ENCODE data around the gene C11orf71. TPM values are rescaled to one million over a fixed set of nuclear protein-coding genes. Genes with fewer than 3 reads are reported as not detected.

C11orf71 gene
- total RNA-seq, 1 experiment from 2014 or later, result 2.0 TPM

DNA sequence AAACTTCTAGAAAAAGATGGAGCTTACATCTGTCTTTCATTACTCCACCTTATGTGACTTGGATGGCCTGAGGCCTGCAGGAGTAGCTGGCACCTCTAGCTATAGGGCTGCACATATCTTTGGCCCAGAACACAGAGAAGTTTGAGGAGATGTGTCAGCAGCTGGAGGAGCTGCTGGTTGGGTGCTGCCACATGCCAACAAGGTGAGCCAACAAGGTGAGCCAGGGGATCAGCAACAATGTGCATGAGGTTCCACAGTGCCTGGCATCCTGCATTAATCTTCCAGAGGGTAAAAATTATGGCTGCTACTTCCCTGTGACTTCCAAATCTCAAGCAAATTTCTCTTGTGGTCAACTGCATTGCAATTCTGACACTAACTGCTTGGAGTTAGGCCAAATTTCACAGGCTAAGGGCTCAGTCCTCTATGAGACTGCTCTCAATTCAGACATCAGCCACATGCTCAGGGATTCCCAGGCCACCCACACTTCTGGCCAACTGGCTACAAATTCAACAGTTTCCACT is 16.2 kb upstream of the C11orf71 start:
- Histone ChIP-seq H3K27me3 (no peaks in the 10 kb centered on the region), H3K9me3 (no peaks in the 10 kb centered on the region), H3K36me3 (peaks cover 8% of the 10 kb centered on the region), H3K4me3 (no peak overlapping the region)
- DNase-seq, result no peak

DNA sequence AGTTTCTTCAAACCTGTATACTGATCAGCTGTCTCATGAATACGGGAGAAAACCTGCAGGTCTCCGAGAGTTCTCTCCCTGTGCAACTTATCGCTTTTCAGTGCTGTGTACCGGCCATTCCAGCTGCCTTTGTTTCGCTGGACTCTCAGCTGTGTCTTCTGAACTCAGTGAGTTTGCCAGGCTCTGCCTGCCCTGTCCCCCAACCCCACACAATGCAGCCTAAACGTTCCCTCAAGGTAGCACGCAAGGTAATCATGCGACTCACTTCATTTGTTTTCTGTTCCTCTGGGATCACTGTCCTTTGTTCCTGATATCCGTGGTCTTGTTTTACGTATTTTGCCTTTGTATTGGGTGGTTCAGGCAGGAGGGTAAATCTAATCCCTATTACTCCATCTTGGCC is 13.6 kb upstream of the C11orf71 start:
- H3K4me3 ChIP-seq, result no peak overlapping the region
- no peaks in the 10 kb centered on the region for H3K27me3 ChIP-seq
- H3K36me3 ChIP-seq, result peaks cover 27% of the 10 kb centered on the region
- DNase-seq, result no peak
- no peaks in the 10 kb centered on the region for H3K9me3 ChIP-seq

DNA sequence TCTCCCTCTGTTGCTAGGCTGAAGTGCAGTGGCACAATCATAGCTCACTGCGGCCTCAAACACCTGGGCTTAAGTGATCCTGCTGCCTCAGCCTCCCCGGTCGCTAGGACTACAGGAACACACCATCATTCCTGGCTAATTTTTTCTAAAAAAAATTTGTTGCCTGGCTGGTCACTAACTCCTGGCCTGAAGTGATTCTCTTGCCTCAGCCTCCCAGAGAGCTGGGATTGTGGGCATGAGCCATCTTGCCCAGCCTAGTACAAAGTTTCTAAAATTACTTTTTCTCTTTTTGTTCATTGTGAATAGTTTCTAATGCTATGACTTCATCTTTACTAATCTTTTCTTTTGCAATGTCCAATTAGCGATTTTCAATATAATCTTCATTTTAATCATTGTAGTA is 12.6 kb upstream of the C11orf71 start:
- DNase-seq, result no peak
- peaks cover 33% of the 10 kb centered on the region for H3K36me3 ChIP-seq
- no peaks in the 10 kb centered on the region for H3K9me3 ChIP-seq
- no peaks in the 10 kb centered on the region for H3K27me3 ChIP-seq
- H3K4me3 ChIP-seq, result no peak overlapping the region

DNA sequence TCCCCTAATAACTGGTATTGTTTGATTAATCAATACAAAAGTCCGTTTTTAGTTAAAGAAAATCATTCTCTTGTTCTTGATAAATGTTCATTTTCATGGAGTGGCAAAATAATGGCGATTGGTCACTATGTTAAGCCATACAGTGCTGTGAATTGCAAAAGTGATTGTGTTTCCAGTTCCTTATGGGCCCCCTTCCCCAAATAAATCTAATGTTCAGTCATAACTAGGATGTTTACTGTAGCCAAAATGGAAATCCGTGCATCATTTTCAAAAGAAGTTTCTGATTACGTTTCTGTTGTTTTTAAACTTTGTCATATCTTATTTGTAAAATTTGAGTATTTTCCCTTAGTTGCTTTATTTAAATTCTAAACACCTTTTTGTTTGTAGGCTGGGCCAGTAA is 1.0 kb upstream of the C11orf71 start:
- Histone ChIP-seq H3K27me3 (no peaks in the 10 kb centered on the region), H3K9me3 (peaks cover 8% of the 10 kb centered on the region), H3K4me3 (peak overlapping the region; percentile 84), H3K36me3 (peaks cover 39% of the 10 kb centered on the region)
- DNase-seq, result no peak

DNA sequence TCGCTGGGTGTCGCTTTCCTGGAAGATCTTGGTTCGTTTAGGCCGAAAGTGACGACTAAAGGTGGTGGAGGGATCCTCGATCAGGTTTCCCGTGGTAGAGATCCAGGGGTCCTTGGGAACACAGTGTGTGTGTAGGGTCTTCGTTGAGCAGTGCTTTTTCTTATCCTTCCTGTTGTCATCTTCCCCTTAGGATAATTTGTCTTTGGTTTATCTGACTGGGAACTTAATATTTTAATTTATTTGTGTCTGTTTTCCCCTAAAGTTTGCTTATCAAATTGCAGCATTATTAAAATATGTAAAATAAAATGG is 558 bp upstream of the C11orf71 start:
- no peak for DNase-seq
- Histone ChIP-seq H3K27me3 (no peaks in the 10 kb centered on the region), H3K4me3 (peak overlapping the region; percentile 84), H3K36me3 (peaks cover 35% of the 10 kb centered on the region), H3K9me3 (peaks cover 8% of the 10 kb centered on the region)

DNA sequence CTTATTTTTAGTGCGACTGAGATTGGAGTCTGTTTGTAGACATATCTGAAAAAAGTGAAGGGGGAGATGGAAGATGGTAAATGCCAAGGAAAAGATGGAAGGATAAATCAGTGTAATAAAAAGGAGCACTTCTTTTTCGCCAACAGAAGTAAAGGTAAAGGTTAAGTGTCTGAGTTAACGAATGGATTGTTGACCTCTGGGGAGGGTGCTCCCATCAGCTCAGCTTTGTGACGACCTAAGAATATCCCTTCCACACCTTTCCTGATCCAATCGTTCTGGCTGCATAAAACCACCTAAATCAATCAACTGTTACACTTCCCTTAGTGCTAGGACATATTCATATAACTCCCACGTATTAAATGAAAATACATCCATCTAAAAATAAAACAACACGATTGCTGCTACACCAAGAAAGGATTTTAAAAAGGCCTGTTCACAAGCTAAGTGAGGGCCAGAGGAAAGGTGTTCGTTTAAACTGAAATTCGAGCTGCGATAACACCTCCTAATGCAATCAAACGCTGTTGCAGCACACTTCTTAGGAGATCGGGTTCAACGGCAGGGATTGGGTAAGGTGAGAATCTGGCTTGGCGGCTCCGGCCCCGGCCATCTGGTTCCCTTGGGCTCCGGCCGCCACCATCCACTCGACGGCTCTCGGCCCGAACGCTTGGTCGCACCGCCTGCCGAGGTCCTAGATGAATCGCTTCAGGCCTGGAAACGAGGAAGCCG is 658 bp downstream of the C11orf71 start:
- Histone ChIP-seq H3K9me3 (peaks cover 8% of the 10 kb centered on the region), H3K36me3 (peaks cover 24% of the 10 kb centered on the region), H3K4me3 (peak overlapping the region; percentile 84), H3K27me3 (no peaks in the 10 kb centered on the region)
- no peak for DNase-seq

DNA sequence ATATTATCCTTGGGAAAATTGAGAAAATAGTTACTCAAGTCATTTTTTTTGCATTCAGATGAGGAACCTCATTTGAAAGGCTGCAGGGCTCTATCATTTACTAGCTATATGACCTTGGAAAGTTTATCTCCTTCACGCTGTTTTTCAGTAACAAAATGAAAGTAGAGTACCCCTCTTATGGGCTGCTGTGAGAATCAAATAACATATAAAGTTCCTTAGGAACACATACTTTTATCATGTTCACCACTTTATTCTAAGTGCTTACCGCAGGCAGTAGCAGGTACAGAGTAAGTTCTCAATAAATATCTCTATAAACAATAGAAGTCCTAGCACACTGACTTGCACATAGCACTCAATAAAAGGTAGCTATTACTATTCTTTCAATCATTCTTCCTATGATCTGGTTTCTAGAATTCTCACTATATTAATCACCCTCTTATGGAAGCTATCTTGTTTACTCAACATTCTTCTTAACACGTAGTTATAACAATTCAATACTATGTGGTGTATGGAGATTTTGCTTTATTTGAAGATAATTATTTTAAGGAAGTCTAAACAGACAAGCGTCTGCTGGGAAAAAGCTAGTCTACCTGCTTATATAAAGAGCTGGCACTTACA is 1.9 kb downstream of the C11orf71 start:
- no peak for DNase-seq
- H3K4me3 ChIP-seq, result no peak overlapping the region
- H3K9me3 ChIP-seq, result peaks cover 8% of the 10 kb centered on the region
- H3K36me3 ChIP-seq, result peaks cover 13% of the 10 kb centered on the region
- H3K27me3 ChIP-seq, result no peaks in the 10 kb centered on the region

DNA sequence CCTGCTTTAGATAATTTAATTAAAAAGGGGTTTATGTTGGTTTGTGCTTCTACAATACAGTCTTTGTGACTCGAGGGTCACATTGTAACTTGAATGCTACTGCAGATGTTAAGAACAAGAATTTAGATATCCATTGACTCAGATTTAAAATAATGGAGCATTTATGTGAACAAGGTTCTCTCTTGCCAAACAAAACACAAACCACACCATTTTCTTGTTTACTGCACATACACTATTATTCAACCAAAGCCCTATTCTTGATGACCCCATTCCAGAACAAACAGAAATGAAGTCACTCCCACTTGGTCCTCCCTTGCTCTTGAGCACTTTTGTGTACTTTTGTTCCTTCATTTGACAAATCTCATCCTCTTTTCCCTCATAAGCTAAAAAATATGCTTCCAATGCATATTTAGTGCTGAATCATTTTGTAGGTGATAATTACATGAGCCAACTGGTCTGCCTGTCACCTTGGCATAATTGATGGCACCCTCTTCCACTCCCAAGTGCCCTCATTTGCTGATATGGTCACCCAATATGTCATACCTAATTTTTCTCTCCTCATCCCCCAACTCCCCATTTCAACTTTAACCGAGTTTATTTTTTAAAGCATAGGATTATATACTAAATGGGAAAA is 2.8 kb downstream of the C11orf71 start:
- H3K36me3 ChIP-seq, result peaks cover 4% of the 10 kb centered on the region
- H3K27me3 ChIP-seq, result no peaks in the 10 kb centered on the region
- DNase-seq, result no peak
- no peak overlapping the region for H3K4me3 ChIP-seq
- peaks cover 8% of the 10 kb centered on the region for H3K9me3 ChIP-seq

DNA sequence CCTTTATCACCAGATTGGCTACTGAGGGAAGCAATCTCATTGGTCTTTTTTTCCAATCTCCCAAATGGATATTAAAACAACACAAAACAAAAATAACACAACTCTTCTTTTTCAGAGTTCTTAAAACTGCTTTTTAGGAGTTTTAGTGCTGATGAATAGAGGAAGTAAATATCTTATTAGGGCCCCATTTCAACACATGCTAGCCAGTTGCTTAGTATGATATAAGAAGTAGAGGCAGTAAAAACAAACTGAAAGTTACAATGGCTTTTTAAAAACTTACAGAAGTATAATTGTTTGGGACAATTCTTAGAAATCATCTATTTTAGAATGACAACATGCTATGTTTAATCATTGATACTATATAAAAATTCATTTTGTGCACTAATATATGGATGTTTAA is 3.4 kb downstream of the C11orf71 start:
- H3K4me3 ChIP-seq, result no peak overlapping the region
- no peaks in the 10 kb centered on the region for H3K27me3 ChIP-seq
- DNase-seq, result no peak
- H3K36me3 ChIP-seq, result peaks cover 3% of the 10 kb centered on the region
- H3K9me3 ChIP-seq, result peaks cover 8% of the 10 kb centered on the region

DNA sequence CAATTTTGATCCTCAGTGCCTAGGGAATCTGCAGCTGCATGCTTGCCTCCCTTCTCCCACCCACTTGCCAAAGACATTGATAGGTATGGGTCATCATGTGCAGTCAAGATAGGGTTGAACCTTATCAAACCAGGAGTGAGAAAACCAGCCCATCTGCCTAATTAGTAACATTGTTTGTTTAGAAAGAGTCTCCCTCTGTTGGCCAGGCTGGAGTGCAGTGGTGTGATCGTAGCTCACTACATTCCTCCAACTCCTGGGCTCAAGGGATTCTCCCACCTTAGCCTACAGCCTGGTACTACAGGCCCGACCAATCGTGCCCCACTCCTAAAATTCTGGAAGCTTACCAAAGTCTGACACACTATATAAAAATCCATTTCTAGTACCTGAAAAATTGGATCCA is 4.6 kb downstream of the C11orf71 start:
- H3K4me3 ChIP-seq, result no peak overlapping the region
- no peaks in the 10 kb centered on the region for H3K27me3 ChIP-seq
- no peaks in the 10 kb centered on the region; the same call in none of the 2 replicates for H3K36me3 ChIP-seq
- H3K9me3 ChIP-seq, result peaks cover 8% of the 10 kb centered on the region
- DNase-seq, result no peak

DNA sequence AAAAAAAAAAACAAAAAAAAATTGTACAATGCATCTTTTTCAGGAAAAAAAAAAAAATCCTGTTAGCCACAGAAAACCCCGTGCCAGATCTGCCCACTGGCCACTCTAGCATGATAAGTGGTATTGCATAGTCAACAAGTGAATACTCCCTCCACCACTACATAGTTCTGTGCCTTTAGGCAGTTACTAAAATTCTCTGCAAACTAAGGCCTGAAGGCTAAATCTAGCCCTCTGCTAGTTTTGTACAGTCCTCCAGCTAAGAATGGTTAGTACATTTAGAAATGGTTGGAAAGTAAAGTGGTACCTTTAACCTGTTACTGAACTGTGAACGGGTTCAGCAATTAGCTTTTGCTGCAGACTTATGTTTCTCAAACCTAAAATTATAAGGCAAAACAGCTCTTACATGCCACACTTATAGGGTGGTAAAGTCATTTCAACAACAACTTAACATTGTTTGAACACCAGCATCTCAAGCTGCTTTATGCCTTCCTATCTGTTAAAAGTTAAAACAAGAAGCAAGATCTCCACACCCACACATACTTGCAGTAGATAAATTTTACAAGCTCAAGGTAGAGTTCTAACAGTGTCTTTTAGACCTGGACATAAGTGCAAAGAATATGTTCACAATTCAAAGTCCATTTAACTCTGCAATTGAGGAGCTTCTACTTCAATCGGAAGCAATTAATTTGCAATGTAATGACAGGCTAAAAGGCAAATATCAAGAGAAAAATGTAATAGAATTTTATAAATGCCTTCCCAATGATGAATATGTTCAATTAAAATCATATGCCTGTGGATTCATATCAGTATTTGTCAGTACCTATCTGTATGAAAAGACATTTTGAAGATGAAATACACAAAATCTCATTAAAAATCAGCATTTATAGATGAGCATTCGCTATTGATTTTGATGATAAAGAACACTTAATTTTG is 7.3 kb downstream of the C11orf71 start:
- peaks cover 8% of the 10 kb centered on the region for H3K9me3 ChIP-seq
- no peak for DNase-seq
- H3K4me3 ChIP-seq, result no peak overlapping the region
- no peaks in the 10 kb centered on the region for H3K36me3 ChIP-seq
- no peaks in the 10 kb centered on the region for H3K27me3 ChIP-seq

DNA sequence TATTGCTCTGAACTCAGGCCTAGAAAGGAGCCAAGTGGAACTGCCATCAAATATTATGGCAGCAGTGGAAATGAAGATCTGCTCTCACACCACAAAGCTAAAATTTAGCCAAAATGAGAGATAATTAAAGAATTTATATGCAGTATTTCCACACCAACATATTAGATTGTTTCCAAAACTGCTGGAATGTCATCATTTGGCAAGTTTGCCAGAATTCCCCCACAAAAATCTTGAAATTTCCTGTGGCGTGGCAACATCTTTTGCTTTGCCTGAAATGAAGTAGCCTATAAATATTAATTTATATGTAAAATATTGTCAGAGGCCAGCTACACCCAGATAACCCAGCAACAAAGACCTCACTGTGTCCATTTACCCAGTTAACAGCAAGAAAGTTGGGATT is 13.8 kb downstream of the C11orf71 start:
- Histone ChIP-seq H3K27me3 (no peaks in the 10 kb centered on the region), H3K9me3 (no peaks in the 10 kb centered on the region; the same call in 1 of the 2 replicates), H3K36me3 (no peaks in the 10 kb centered on the region), H3K4me3 (no peak overlapping the region)
- no peak for DNase-seq

DNA sequence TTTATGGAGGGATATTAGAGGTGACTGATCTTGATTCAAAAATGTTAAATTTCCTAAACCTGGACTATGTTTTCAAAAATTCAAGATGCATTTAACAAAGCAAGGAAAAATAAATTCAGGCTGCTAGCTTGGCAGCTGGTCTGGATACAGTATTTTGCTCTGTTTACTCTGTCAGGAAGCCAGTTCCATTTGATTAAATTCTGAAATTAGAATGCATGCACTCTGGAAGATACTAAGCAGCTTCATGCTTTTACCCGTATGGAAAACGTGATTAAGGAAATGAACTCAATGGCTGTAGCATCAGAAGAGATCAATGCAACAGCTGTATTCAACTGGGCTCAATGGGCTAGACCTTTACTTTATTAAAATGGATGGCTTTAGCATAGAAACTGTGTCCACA is 14.2 kb downstream of the C11orf71 start:
- Histone ChIP-seq H3K27me3 (no peaks in the 10 kb centered on the region), H3K9me3 (no peaks in the 10 kb centered on the region; the same call in 1 of the 2 replicates), H3K4me3 (no peak overlapping the region), H3K36me3 (no peaks in the 10 kb centered on the region)
- no peak for DNase-seq

DNA sequence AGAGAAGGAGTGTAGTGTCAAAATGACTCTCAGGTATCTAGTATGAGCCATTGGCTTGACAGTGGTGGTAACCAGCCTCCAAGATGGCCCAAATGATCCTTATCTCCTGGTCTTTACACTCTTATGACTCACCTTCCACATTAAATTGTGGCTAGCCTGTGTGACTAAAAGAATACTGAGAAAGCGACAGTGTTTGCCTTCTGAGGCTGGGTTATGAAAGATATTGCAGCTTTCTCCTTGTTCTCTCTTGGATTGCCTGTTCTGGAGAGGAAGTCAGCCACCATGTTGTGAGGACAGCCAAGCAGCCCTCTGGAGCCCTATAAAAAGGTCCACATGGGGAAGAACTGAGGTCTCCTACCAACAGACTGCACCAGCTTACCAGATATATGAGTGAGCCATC is 15.8 kb downstream of the C11orf71 start:
- no peak for DNase-seq
- Histone ChIP-seq H3K27me3 (no peaks in the 10 kb centered on the region), H3K36me3 (no peaks in the 10 kb centered on the region), H3K9me3 (no peaks in the 10 kb centered on the region; the same call in 1 of the 2 replicates), H3K4me3 (no peak overlapping the region)

DNA sequence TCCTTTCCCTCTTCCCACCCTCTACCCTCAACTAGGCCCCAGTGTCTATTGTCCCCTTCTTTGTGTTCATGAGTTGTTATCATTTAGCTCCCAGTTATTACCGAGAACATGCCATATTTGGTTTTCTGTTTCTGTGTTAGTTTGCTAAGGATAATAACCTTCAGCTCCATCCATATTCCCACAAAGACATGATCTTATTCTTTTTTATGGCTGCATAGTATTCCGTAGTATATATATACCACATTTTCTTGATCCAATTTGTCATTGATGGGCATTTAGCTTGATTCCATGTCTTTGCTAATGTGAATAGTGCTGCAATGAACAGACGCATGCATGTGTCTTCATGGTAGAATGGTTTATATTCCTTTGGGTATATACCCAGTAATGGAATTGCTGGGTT is 17.8 kb downstream of the C11orf71 start:
- H3K4me3 ChIP-seq, result no peak overlapping the region
- H3K9me3 ChIP-seq, result no peaks in the 10 kb centered on the region; the same call in 1 of the 2 replicates
- H3K36me3 ChIP-seq, result no peaks in the 10 kb centered on the region
- H3K27me3 ChIP-seq, result no peaks in the 10 kb centered on the region
- no peak for DNase-seq

DNA sequence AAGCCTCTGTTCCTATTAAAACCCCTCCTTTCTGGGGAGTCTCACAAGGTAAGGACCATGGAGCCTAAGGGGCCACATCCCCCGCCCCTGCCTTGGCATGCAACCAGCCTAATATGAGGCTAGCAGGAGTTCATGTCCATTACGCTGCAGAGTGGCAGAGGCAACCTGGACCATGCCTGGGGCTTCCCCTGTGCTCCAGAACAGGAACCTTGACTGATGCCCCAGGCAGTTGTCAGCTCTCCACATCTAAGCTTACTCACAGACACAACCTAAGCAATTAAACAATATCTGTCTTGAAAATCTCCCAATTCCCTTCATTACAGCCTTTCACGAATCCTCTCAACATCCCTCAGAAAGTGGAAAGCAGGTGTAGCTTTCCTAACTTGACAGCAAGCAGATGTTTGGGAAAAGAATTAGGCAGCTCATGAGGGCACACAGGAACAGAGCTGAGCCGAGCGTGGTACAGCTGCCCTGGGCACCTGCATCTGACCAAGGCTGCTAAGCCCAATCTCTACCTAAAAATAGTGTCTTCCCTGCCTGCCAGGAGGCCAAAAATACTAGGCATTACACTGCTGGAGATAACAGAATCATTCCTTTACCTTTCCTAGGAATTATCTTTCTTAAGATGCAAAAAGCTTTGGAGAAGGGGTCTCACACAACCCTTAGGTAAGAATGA is 20.8 kb downstream of the C11orf71 start:
- H3K36me3 ChIP-seq, result no peaks in the 10 kb centered on the region
- DNase-seq, result no peak
- no peaks in the 10 kb centered on the region for H3K27me3 ChIP-seq
- H3K9me3 ChIP-seq, result no peaks in the 10 kb centered on the region; the same call in 1 of the 2 replicates
- no peak overlapping the region for H3K4me3 ChIP-seq
